H1 (cell line): ENCODE results near the gene PAPOLA. TPM values are rescaled to one million over a fixed set of nuclear protein-coding genes. Genes with fewer than 3 reads are reported as not detected.
A peak's percentile ranks its signal among the peaks of the same experiment; 100 is the strongest.

ENCODE experiments used
- CTCF ChIA-PET: fragments of 300-600 bp; sonication (Branson Sonifier 250); formaldehyde crosslinking; loops from one replicate; lab custom pipeline; 2021; ENCODE audit not compliant: partially characterized antibody; lab: Charles Lee
- POLR2A ChIA-PET: fragments of 300-600 bp; sonication (Branson Sonifier 250); formaldehyde crosslinking; loops from one replicate; lab custom pipeline; 2021; ENCODE audit warnings: inconsistent platforms; ENCODE audit not compliant: partially characterized antibody; lab: Charles Lee
- DNase-seq, 2 experiments: peaks; one replicate each; pipeline versions ENCODE4 v3.0.0 to v3.0.0-alpha.2; 2010 to 2022; ENCODE audit warnings: low spot score in 2 of 2, low read depth in 1 of 2, mixed read lengths in 1 of 2
- FAIRE-seq: peaks from 2 replicates; lab custom pipeline; 2011; peaks lifted over from hg19 to GRCh38; lab: Jason Lieb, UNC
- H2AFZ ChIP-seq: 2 replicates; pipeline ENCODE4 v1.8.1; 2012; ENCODE audit warnings: low read length, inconsistent platforms
- H2AK5ac ChIP-seq: 2 replicates; pipeline ENCODE4 v1.6.1; 2013; ENCODE audit warnings: low read depth, low read length
- H2BK120ac ChIP-seq: replicated peaks from 2 replicates; pipeline ENCODE3; 2013; ENCODE audit warnings: low read depth, low read length, inconsistent platforms
- H2BK12ac ChIP-seq: 2 replicates; pipeline ENCODE4 v1.6.1; 2013; ENCODE audit warnings: low read depth, low read length
- H2BK15ac ChIP-seq: 2 replicates; pipeline ENCODE4 v1.6.1; 2013; ENCODE audit warnings: low read length
- H2BK20ac ChIP-seq: 2 replicates; pipeline ENCODE4 v1.6.1; 2013; ENCODE audit warnings: low read length
- H2BK5ac ChIP-seq: 2 replicates; pipeline ENCODE4 v1.6.1; 2013; ENCODE audit warnings: low read depth, low read length
- H3K14ac ChIP-seq: 2 replicates; pipeline ENCODE4 v1.6.1; 2013; ENCODE audit warnings: inconsistent platforms; ENCODE audit not compliant: insufficient read length
- H3K18ac ChIP-seq: 2 replicates; pipeline ENCODE4 v1.6.1; 2013; ENCODE audit warnings: low read length; ENCODE audit errors: extremely low read depth
- H3K23ac ChIP-seq: 2 replicates; pipeline ENCODE4 v1.6.1; 2013; ENCODE audit warnings: inconsistent platforms; ENCODE audit not compliant: insufficient read length
- H3K23me2 ChIP-seq: 2 replicates; pipeline ENCODE4 v1.6.1; 2013; ENCODE audit warnings: low read depth, low read length
- H3K27ac ChIP-seq: 2 replicates; pipeline ENCODE4 v1.6.1; 2011; ENCODE audit warnings: low read depth, low read length, inconsistent platforms
- H3K27me3 ChIP-seq, 4 experiments: replicated peaks in 1 of 4; 1 replicate in 1 of 4; 2 replicates in 3 of 4; pipeline versions ENCODE4 v1.6.1 to v1.8.1; 2011 to 2013; ENCODE audit warnings: low read length in 3 of 4, mild to moderate bottlenecking in 3 of 4, inconsistent platforms in 2 of 4, mixed read lengths in 2 of 4, moderate library complexity in 1 of 4; ENCODE audit not compliant: control insufficient read depth in 3 of 4, insufficient read depth in 3 of 4; ENCODE audit errors: extremely low read depth in 1 of 4
- H3K36me3 ChIP-seq, 4 experiments: 2 replicates each; pipeline versions ENCODE4 v1.6.1 to v1.8.1; 2011 to 2013; ENCODE audit warnings: mild to moderate bottlenecking in 4 of 4, low read length in 3 of 4, moderate library complexity in 2 of 4, control low read depth in 1 of 4, inconsistent platforms in 1 of 4; ENCODE audit not compliant: insufficient read depth in 4 of 4, control insufficient read depth in 2 of 4
- H3K4ac ChIP-seq: replicated peaks from 2 replicates; pipeline ENCODE3; 2013; ENCODE audit warnings: low read length, low read depth, mixed read lengths, inconsistent platforms; ENCODE audit not compliant: insufficient read length
- H3K4me1 ChIP-seq, 4 experiments: replicated peaks in 1 of 4; 1 replicate in 1 of 4; 2 replicates in 3 of 4; pipeline versions ENCODE4 v1.6.1 to v1.8.1; 2011 to 2013; ENCODE audit warnings: low read length in 3 of 4, inconsistent platforms in 2 of 4, mixed read lengths in 1 of 4; ENCODE audit not compliant: insufficient read depth in 4 of 4, control insufficient read depth in 3 of 4
- H3K4me2 ChIP-seq, 2 experiments: 2 replicates each; pipeline versions ENCODE4 v1.6.1 to v1.8.1; 2011 to 2013; ENCODE audit warnings: low read depth in 2 of 2, low read length in 2 of 2, control low read depth in 1 of 2, inconsistent platforms in 1 of 2, mild to moderate bottlenecking in 1 of 2; ENCODE audit not compliant: insufficient read depth in 1 of 2
- H3K4me3 ChIP-seq, 4 experiments: fragments of 200-600, 300-600 bp in 1 of 4; sonication (generic), shearing (Covaris generic), sonication (Bioruptor Twin) in 1 of 4; 2 replicates each; pipeline versions ENCODE4 v1.5.1 to v1.8.1; 2011 to 2016; ENCODE audit warnings: low read length in 4 of 4, low read depth in 3 of 4, control low read depth in 2 of 4, inconsistent platforms in 2 of 4, mild to moderate bottlenecking in 2 of 4, mixed read lengths in 1 of 4, moderate library complexity in 1 of 4; ENCODE audit not compliant: insufficient read depth in 2 of 4; ENCODE audit errors: extremely low read depth in 1 of 4
- H3K56ac ChIP-seq: replicated peaks from 2 replicates; pipeline ENCODE3; 2013; ENCODE audit warnings: low read depth, mild to moderate bottlenecking, mixed read lengths, low read length, inconsistent platforms; ENCODE audit not compliant: insufficient read length
- H3K79me1 ChIP-seq: 2 replicates; pipeline ENCODE4 v1.6.1; 2013; ENCODE audit warnings: low read depth, low read length, control low read depth
- H3K79me2 ChIP-seq, 2 experiments: 2 replicates each; pipeline versions ENCODE4 v1.6.1 to v1.8.1; 2012 to 2013; ENCODE audit warnings: low read length in 2 of 2, mild to moderate bottlenecking in 2 of 2, inconsistent platforms in 1 of 2; ENCODE audit not compliant: insufficient read depth in 2 of 2, control insufficient read depth in 1 of 2
- H3K9ac ChIP-seq, 4 experiments: replicated peaks in 1 of 4; 1 replicate in 1 of 4; 2 replicates in 3 of 4; pipeline versions ENCODE4 v1.6.1 to v1.8.1; 2011 to 2013; ENCODE audit warnings: low read depth in 3 of 4, low read length in 3 of 4, control low read depth in 2 of 4, mild to moderate bottlenecking in 2 of 4, moderate library complexity in 2 of 4, inconsistent platforms in 1 of 4; ENCODE audit errors: extremely low read depth in 1 of 4
- H3K9me3 ChIP-seq, 2 experiments: 2 replicates each; pipeline versions ENCODE4 v1.6.1 to v1.8.1; 2012 to 2013; ENCODE audit warnings: mild to moderate bottlenecking in 2 of 2, moderate library complexity in 2 of 2, control low read depth in 1 of 2, inconsistent platforms in 1 of 2, low read depth in 1 of 2, low read length in 1 of 2, mixed read lengths in 1 of 2; ENCODE audit not compliant: insufficient read depth in 2 of 2
- H4K20me1 ChIP-seq, 2 experiments: replicated peaks in 1 of 2; 2 replicates each; pipeline versions ENCODE3 to v1.8.1; 2011 to 2013; ENCODE audit warnings: inconsistent platforms in 2 of 2, low read length in 2 of 2, mild to moderate bottlenecking in 1 of 2; ENCODE audit not compliant: insufficient read depth in 2 of 2, control insufficient read depth in 1 of 2
- H4K5ac ChIP-seq: 2 replicates; pipeline ENCODE4 v1.6.1; 2013; ENCODE audit warnings: low read length, low read depth, mixed read lengths, inconsistent platforms; ENCODE audit not compliant: insufficient read length
- H4K8ac ChIP-seq: 2 replicates; pipeline ENCODE4 v1.8.0; 2013; ENCODE audit warnings: mild to moderate bottlenecking, moderate library complexity, low read length, inconsistent platforms; ENCODE audit not compliant: insufficient read depth; ENCODE audit errors: extremely low read depth
- H4K91ac ChIP-seq: replicated peaks from 2 replicates; pipeline ENCODE3; 2013; ENCODE audit warnings: low read length, mixed read lengths, inconsistent platforms; ENCODE audit not compliant: insufficient read length
- CTCF ChIP-seq, 3 experiments: IDR thresholded peaks; 1 replicate in 2 of 3; 2 replicates in 1 of 3; pipeline versions ENCODE4 v1.5.1 to v1.6.1; 2011; ENCODE audit warnings: low read length in 3 of 3, mild to moderate bottlenecking in 3 of 3, inconsistent platforms in 2 of 3, low read depth in 1 of 3, moderate library complexity in 1 of 3; ENCODE audit not compliant: insufficient read depth in 1 of 3; ENCODE audit errors: control extremely low read depth in 1 of 3
- KDM4A ChIP-seq: IDR thresholded peaks from one replicate; pipeline ENCODE4 v1.7.1; 2012; ENCODE audit warnings: low read depth, mild to moderate bottlenecking, moderate library complexity, low read length, inconsistent platforms; ENCODE audit not compliant: severe bottlenecking
- RAD21 ChIP-seq, 2 experiments: IDR thresholded peaks in 1 of 2; conservative IDR thresholded peaks in 1 of 2; 2 replicates each; pipeline ENCODE4 v1.6.1; 2011; ENCODE audit warnings: low read depth in 2 of 2, low read length in 2 of 2, improper control_type of control experiment in 1 of 2, inconsistent platforms in 1 of 2, mild to moderate bottlenecking in 1 of 2, moderate library complexity in 1 of 2
- WGBS, 2 experiments: shearing (Covaris generic) in 1 of 2; methylation state at CpG; one replicate each; pipeline versions ENCODE4 v1.1.6 to v1.1.7; 2013 to 2015; ENCODE audit warnings: low lambda C conversion rate in 2 of 2, mixed read lengths in 2 of 2, inconsistent platforms in 1 of 2, low coverage in 1 of 2, missing lambda C conversion rate in 1 of 2; ENCODE audit not compliant: insufficient replicate concordance in 2 of 2, insufficient coverage in 1 of 2, insufficient read length in 1 of 2; ENCODE audit errors: extremely low coverage in 1 of 2, missing lambda C conversion rate in 1 of 2; 5-methylcytosine and 5-hydroxymethylcytosine counted together
- polyA plus RNA-seq, 7 experiments: library from polyadenylated mRNA; depleted of rRNA in 3 of 7; stranded (reverse) in 5 of 7; unstranded in 2 of 7; fragments of >200 nt in 5 of 7; fragments of 200-250 nt in 2 of 7; gene quantifications; 1 replicate in 5 of 7; 2 replicates in 1 of 7; 4 replicates in 1 of 7; pipeline versions ENCODE4 v1.2.1 to v1.2.3, GENCODE V29; 2011 to 2013; ENCODE audit warnings: missing spikeins in 2 of 7, mixed read lengths in 2 of 7
- total RNA-seq: library from RNA; stranded (reverse); fragmentation: NEBNext Ultra II Directional; extraction: Animal tissue kit (Norgen Biotek cat#: 25700); gene quantifications from 2 replicates; pipeline ENCODE4 v1.2.1, GENCODE V29; 2021

Gene PAPOLA
- total and polyA plus RNA-seq, 2 of the 8 experiments (the other 6 are each of a cell fraction or from before 2014, with no cell fraction given) = 163 to 239 TPM

DNA sequence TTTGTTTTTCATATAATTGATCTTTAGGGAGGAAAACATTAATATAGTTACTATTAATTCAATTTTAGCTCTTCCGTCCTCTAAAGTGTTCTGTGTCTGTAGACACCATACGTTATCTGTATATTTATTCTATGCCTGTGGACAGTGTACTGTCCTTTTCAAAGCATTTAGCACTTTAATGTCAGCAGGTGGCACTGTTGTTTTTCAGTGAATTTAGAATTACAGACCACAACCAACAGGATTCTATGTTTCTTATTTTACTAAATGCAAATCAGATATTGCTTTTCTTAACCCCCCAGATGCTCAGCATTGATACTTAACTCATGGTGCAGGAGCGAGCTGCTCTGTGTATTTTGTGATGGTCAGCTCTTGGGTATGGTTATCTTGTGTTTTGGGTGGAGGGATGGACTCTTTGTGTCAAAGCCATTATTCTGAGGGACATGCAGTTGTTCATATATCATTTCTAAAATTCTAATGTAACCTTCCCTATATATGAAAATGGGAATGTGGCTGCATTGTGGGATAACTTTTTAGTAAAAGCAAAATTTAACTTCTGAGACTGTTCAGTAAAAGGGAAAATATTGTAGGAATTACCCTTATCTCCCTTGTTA, 65.2 kb downstream of the PAPOLA start:
- Histone ChIP-seq H2BK20ac (no peak overlapping the region), H2BK12ac (no peak overlapping the region), H3K23ac (no peak overlapping the region), H4K8ac (no peak overlapping the region), H2BK5ac (no peak overlapping the region), H3K36me3 (peaks cover 0 to 50% (median 19%) of the 10 kb centered on the region in 4 experiments), H3K18ac (no peak overlapping the region), H3K9ac (no peak overlapping the region)
- FAIRE-seq = no peak
- DNase-seq = no peak
- TF ChIP-seq RAD21 (IDR thresholded peaks at IDR 0.05 in 1 of 2, conservative IDR thresholded peaks at IDR 0.05 in 1 of 2; ENCODE audit: low read depth in 2 of 2, low read length in 2 of 2) (peak; percentile 28 to 37; a peak in 3 of 4 replicates), KDM4A (no peak), CTCF (IDR thresholded peaks at IDR 0.05; ENCODE audit: control extremely low read depth in 1 of 3, insufficient read depth in 1 of 3, low read depth in 1 of 3, low read length in 3 of 3) (peak in 2 of 3 experiments; percentile 6 to 35; a peak in 2 of 4 replicates)
- TF ChIP-seq, all 59 proteins: peak for 2
- CTCF ChIA-PET = interaction anchor here (0.6 to 4.8 kb wide), 18 partner anchors 10 to 617 kb away, joined by 3 to 30 read pairs (median 4); no protein-coding TSS in a partner anchor
- Histone ChIP-seq H3K4me2 (no peak overlapping the region), H2BK120ac (no peak overlapping the region), H3K79me1 (no peaks in the 10 kb centered on the region), H2AK5ac (no peak overlapping the region), H2BK15ac (no peak overlapping the region), H3K27ac (no peak overlapping the region), H2AFZ (no peak overlapping the region), H3K4me3 (no peak overlapping the region), H3K79me2 (no peaks in the 10 kb centered on the region), H3K56ac (no peak overlapping the region), H3K23me2 (no peaks in the 10 kb centered on the region), H3K9me3 (no peaks in the 10 kb centered on the region), H4K20me1 (no peaks in the 10 kb centered on the region), H4K91ac (no peak overlapping the region), H3K27me3 (no peaks in the 10 kb centered on the region), H4K5ac (no peak overlapping the region), H3K14ac (no peak overlapping the region), H3K4ac (no peak overlapping the region), H3K4me1 (peaks cover 2 to 5% (median 3%) of the 10 kb centered on the region in 4 experiments; a peak in 3 of 7 replicates)
- WGBS, 2 experiments = 87% methylated on average over 3 of the region's 3 CpGs; no CpG with 5 or more reads in 1 of the 2 experiments
- POLR2A ChIA-PET = no interaction called here
